Measurements from ENCODE around the gene FAN1.

Gene FAN1

GRCh38 chr15:30921106-30921505 lies 17.4 kb downstream of the FAN1 start:
- H3K27me3 ChIP-seq = no peaks in the 10 kb centered on the region
- H3K4me1 ChIP-seq = peaks cover 6% of the 10 kb centered on the region; the same call in 1 of the 2 replicates
- no peaks in the 10 kb centered on the region for H3K9me3 ChIP-seq
- no peak for TF ChIP-seq CTCF (IDR thresholded peaks at IDR 0.05; ENCODE audit: low read depth, low read length)
- H3K4me3 ChIP-seq (ENCODE audit: low read depth, low read length) = no peak overlapping the region
- DNase-seq = no peak
- H3K36me3 ChIP-seq = peaks cover 36% of the 10 kb centered on the region

GRCh38 chr15:30921781-30922479 lies 18.2 kb downstream of the FAN1 start:
- TF ChIP-seq CTCF (IDR thresholded peaks at IDR 0.05; ENCODE audit: low read depth, low read length) = no peak
- Histone ChIP-seq H3K27me3 (no peaks in the 10 kb centered on the region), H3K4me3 (ENCODE audit: low read depth, low read length) (no peak overlapping the region), H3K36me3 (peaks cover 32% of the 10 kb centered on the region), H3K9me3 (no peaks in the 10 kb centered on the region), H3K4me1 (peaks cover 6% of the 10 kb centered on the region; the same call in 1 of the 2 replicates)
- DNase-seq = peak; percentile 49

- Histone ChIP-seq H3K4me1 (peaks cover 6% of the 10 kb centered on the region; the same call in 1 of the 2 replicates), H3K36me3 (peaks cover 32% of the 10 kb centered on the region), H3K9me3 (no peaks in the 10 kb centered on the region), H3K27me3 (no peaks in the 10 kb centered on the region), H3K4me3 (ENCODE audit: low read depth, low read length) (no peak overlapping the region)
- DNase-seq = no peak
- TF ChIP-seq CTCF (IDR thresholded peaks at IDR 0.05; ENCODE audit: low read depth, low read length) = no peak
These were observed 19.0 kb downstream of the FAN1 start for GRCh38 chr15:30922480-30923311.

GRCh38 chr15:30923429-30923828 lies 19.7 kb downstream of the FAN1 start:
- no peak for TF ChIP-seq CTCF (IDR thresholded peaks at IDR 0.05; ENCODE audit: low read depth, low read length)
- DNase-seq = no peak
- H3K9me3 ChIP-seq = no peaks in the 10 kb centered on the region
- H3K4me1 ChIP-seq = peaks cover 6% of the 10 kb centered on the region; the same call in 1 of the 2 replicates
- H3K36me3 ChIP-seq = peaks cover 32% of the 10 kb centered on the region
- no peak overlapping the region for H3K4me3 ChIP-seq (ENCODE audit: low read depth, low read length)
- H3K27me3 ChIP-seq = no peaks in the 10 kb centered on the region

- no peak for TF ChIP-seq CTCF (IDR thresholded peaks at IDR 0.05; ENCODE audit: low read depth, low read length)
These were observed 20.6 kb downstream of the FAN1 start for GRCh38 chr15:30924353-30924752.

More at GRCh38 chr15:30924353-30924752, 20.6 kb downstream of the FAN1 start:
- H3K4me1 ChIP-seq = peaks cover 6% of the 10 kb centered on the region; the same call in 1 of the 2 replicates
- DNase-seq = no peak
- no peak overlapping the region for H3K4me3 ChIP-seq (ENCODE audit: low read depth, low read length)
- no peaks in the 10 kb centered on the region for H3K27me3 ChIP-seq
- H3K9me3 ChIP-seq = no peaks in the 10 kb centered on the region
- peaks cover 32% of the 10 kb centered on the region for H3K36me3 ChIP-seq

Data from BE2C (cell line).